Bronchial epithelial cell (primary cell): ENCODE measurements around the gene MAGEH1. TPM values are rescaled to one million over a fixed set of nuclear protein-coding genes. Genes with fewer than 3 reads are reported as not detected.
"Not testable (repeated sequence)": the region's sequence is repeated elsewhere in the genome, so short reads cannot be mapped to it uniquely, and the experiment has no call there.

Experiments
- DNase-seq: peaks from one replicate; pipeline ENCODE4 v3.0.0-alpha.2; 2010; ENCODE audit warnings: low read depth
- FAIRE-seq: peaks from 2 replicates; lab custom pipeline; 2011; peaks lifted over from hg19 to GRCh38; lab: Jason Lieb, UNC
- H3K27me3 ChIP-seq: 2 replicates; pipeline ENCODE4 v1.5.1; 2011; ENCODE audit warnings: low read length; ENCODE audit not compliant: control insufficient read depth, insufficient read depth
- H3K36me3 ChIP-seq: 2 replicates; pipeline ENCODE4 v1.5.1; 2011; ENCODE audit warnings: low read length; ENCODE audit not compliant: control insufficient read depth, insufficient read depth
- H3K4me3 ChIP-seq: 2 replicates; pipeline ENCODE4 v1.5.1; 2011; ENCODE audit warnings: mild to moderate bottlenecking, low read depth, low read length, control low read depth
- CTCF ChIP-seq: IDR thresholded peaks from 2 replicates; pipeline ENCODE4 v1.5.1; 2011; ENCODE audit warnings: mild to moderate bottlenecking, moderate library complexity, low read length, control low read depth, inconsistent platforms; ENCODE audit not compliant: insufficient read depth, severe bottlenecking
- total RNA-seq: library from RNA; depleted of rRNA; stranded (reverse); fragments of >200 nt; gene quantifications from 2 replicates; pipeline ENCODE4 v1.2.1, GENCODE V29; 2014

Gene MAGEH1
- total RNA-seq, 1 donor from 2014 or later = 3.9 TPM

DNA sequence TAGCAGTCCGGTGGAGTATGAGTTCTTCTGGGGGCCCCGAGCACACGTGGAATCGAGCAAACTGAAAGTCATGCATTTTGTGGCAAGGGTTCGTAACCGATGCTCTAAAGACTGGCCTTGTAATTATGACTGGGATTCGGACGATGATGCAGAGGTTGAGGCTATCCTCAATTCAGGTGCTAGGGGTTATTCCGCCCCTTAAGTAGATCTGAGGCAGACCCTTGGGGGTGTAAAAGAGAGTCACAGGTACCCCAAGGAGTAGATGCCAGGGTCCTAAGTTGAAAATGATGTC is 852 bp downstream of the MAGEH1 start:
- DNase-seq (no peak), FAIRE-seq (no peak)
- TF ChIP-seq CTCF = no peak
- no peaks in the 10 kb centered on the region for H3K36me3 ChIP-seq
- H3K4me3 ChIP-seq = peak overlapping the region; percentile 48
- no peaks in the 10 kb centered on the region for H3K27me3 ChIP-seq

DNA sequence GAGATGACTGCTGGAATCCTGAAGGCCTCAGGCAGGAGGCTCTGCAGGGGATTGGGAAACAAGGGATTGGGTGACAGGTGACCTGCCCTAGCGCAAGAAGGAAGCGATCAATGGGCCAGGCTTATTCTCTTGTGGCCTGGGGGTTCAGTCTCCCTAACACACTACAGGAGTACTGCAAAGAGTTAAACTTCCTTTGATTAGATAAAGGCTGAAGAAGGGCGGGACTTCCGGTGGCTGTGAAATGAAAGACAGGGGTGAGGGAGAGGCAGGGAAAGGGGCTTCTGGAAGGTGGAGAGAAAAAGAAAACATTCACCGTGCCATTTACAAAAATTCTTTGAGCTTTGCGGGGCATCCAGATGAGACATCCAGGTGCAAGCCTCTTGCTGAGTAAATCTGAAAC is 3.8 kb downstream of the MAGEH1 start:
- H3K36me3 ChIP-seq, H3K27me3 ChIP-seq, DNase-seq, H3K4me3 ChIP-seq, FAIRE-seq: not testable (repeated sequence)

GRCh38 chrX:55459426-55459825 is 7.5 kb downstream of the MAGEH1 start:
- peak; percentile 90 for FAIRE-seq
- H3K4me3 ChIP-seq, H3K36me3 ChIP-seq, H3K27me3 ChIP-seq, DNase-seq: not testable (repeated sequence)

- not testable (repeated sequence) for H3K4me3 ChIP-seq, H3K36me3 ChIP-seq, DNase-seq, H3K27me3 ChIP-seq
- FAIRE-seq = peak; percentile 94
Measured at GRCh38 chrX:55459926-55460325, 8.0 kb downstream of the MAGEH1 start.

DNA sequence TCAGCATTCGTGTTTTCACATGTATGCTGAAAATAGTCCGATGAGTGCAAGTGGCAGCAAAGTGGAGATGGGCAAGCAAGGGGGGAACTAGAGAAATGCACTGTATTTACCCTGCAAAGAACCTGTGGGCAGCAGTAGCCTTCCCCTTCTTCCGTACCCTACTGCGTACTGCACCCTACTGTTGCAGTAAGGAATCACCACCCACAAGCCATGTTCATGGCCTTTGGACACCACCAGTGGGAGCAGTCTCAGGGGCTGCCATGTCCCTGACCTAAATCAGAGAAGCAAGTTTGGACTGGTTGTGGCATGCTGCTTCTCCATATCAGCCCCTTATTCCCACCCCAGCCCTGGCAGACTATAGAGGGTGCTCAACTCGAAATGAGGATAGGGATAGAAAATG is 12.1 kb downstream of the MAGEH1 start:
- FAIRE-seq, H3K36me3 ChIP-seq, H3K27me3 ChIP-seq, H3K4me3 ChIP-seq, DNase-seq: not testable (repeated sequence)

DNA sequence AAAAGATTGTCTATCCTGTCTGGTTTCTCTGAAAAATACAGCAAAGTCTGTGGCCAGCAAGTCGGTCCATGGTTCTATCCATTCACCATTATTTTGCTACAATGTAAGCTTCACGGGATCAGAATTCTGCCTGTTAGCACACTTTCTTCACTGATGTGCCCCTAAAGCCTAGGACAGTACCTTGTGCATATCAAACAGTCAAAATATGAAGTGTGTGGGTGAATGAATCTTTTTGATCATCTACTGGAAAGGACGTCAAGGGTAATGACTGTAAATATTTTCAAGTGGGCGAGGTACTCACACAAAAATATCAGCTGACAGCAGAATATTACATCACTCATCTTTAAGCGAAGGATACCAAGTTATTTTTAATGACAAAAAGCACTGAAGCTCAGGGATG is 13.2 kb downstream of the MAGEH1 start:
- FAIRE-seq, H3K4me3 ChIP-seq, H3K36me3 ChIP-seq, H3K27me3 ChIP-seq, DNase-seq: not testable (repeated sequence)

DNA sequence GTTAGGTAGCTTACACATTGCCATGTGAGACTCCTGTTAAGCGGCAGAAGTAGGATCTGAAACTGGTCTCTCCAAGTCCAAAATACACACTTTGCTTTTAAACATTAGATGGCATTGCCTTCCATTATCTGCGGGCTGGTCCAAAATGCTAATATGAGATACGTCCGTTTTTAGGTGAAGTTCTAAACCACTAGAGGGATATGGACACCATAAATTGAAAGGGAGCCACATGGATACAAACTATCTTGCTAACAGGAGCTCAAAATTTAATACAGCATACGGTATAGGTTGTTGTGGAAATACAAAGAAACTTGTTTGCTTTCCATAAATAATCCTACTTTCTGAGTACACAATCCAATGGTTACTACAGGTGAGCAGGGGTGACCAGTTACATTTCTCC is 13.9 kb downstream of the MAGEH1 start:
- not testable (repeated sequence) for H3K27me3 ChIP-seq, H3K36me3 ChIP-seq, H3K4me3 ChIP-seq, FAIRE-seq, DNase-seq

- H3K36me3 ChIP-seq, FAIRE-seq, DNase-seq, H3K27me3 ChIP-seq, H3K4me3 ChIP-seq: not testable (repeated sequence)
Measured at GRCh38 chrX:55479956-55480355, 28.0 kb downstream of the MAGEH1 start.

DNA sequence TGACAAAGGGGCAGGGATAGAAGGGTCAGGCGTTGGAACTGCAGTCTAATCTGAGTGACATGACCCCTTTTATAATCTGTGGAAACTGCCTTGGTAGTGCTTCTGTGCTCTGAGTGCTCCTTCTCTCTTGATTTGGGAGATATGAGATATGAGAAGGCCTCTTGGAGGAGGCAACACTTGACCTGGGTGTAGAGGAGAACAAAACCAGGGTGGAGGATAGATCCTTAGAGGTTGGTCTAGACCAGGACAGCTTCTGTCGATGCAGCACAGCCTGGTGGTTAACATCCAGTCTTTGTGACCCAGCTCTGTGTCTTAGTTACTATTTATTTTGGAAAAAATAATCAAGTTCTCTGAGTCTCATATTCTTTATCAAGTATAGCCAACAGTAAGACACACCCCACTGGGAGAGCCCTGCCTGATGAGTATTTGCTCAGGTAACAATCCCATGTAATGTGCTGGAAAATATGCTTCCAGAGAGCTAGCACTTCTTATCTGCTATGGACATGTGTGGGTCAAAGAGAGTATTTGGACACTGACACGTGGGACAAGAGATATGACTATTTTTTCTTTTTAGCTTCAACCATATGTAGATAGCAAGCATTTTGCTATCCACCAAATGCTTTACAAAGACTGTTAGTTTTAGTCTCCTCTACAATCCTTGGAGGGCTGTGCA is 28.6 kb downstream of the MAGEH1 start:
- TF ChIP-seq CTCF = no peak

More for the DNA sequence above, 28.6 kb downstream of the MAGEH1 start:
- DNase-seq (no peak), FAIRE-seq (no peak)
- no peaks in the 10 kb centered on the region for H3K27me3 ChIP-seq
- H3K36me3 ChIP-seq = no peaks in the 10 kb centered on the region
- no peak overlapping the region for H3K4me3 ChIP-seq
